ENCODE measurements around the gene AKNA.

The AKNA gene

GRCh38 chr9:114287001-114287762 is 100.6 kb downstream of the AKNA start:
- DNase-seq (ENCODE audit: low read depth in 2 of 2): no peak

GRCh38 chr9:114286146-114286679 is 101.6 kb downstream of the AKNA start:
- DNase-seq (ENCODE audit: low read depth in 2 of 2): no peak

GRCh38 chr9:114285166-114285867 is 102.5 kb downstream of the AKNA start:
- no peak for DNase-seq (ENCODE audit: low read depth in 2 of 2)

- DNase-seq (ENCODE audit: low read depth in 2 of 2): no peak
Measured at GRCh38 chr9:114284316-114285060, 103.3 kb downstream of the AKNA start.

Measured in stimulated activated CD4-positive, alpha-beta T cell treated with anti-CD3 and anti-CD28 coated beads, Interleukin-12 subunit alpha, Interleukin-12 subunit beta, amount 100 ng/mL, for 24 hours (primary cell).